Peyer's patch (tissue), 4 donors: Measurements from ENCODE around the gene TXLNG.

Source experiments
- POLR2A ChIP-seq, 2 donors: fragments of 450-650 bp; IDR thresholded peaks; one replicate each; pipeline ENCODE4 v1.5.1; 2017; ENCODE audit warnings: antibody characterized with exemption in 2 of 2, mild to moderate bottlenecking in 2 of 2, moderate library complexity in 2 of 2
- TF ChIP-seq, protein P1 (sequence below), 6 experiments: fragments of 450-650 bp in 4 of 6; fragments of 200-600 bp in 2 of 6; sonication (generic) in 1 of 6; IDR thresholded peaks; one replicate each; pipeline ENCODE4 v1.5.1; 2017 to 2019; ENCODE audit warnings: antibody characterized with exemption in 6 of 6, mild to moderate bottlenecking in 3 of 6, moderate library complexity in 1 of 6

DNA sequence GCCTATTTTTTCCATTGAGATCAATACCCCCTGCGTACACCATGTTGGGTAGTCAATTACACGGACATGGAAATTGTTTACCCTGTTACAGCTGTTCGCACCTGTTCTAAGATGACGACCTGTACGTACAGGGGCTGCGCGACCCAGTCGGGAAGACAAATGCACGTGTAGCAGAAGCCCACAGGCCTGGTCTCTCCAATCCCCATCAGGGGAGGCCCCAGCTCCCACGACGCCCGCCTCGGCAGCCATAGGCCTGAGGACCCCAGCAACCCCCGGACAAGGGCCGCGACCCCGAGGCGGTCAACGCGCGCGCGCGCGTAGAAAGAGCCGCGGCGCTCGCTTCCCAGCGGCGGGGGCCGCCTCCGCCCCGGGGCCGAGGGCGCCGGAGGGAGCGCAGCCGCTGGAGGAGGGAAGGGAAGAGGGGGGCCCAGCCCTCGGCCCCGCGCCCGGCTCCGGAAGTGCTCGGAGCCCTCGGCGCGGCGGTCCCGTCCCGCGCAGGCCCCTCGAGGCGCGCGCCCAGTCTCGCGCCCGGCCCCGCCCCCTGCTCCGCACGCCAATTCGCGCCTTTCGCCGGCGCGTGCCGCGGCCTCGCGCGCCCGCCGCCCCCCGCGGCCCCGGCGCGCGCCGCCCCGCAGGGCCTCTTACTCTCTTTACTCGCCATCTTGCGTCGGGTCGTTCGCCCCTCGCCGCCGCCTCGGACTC lies 83.3 kb downstream of the TXLNG start:
- TF ChIP-seq, protein P1, sequence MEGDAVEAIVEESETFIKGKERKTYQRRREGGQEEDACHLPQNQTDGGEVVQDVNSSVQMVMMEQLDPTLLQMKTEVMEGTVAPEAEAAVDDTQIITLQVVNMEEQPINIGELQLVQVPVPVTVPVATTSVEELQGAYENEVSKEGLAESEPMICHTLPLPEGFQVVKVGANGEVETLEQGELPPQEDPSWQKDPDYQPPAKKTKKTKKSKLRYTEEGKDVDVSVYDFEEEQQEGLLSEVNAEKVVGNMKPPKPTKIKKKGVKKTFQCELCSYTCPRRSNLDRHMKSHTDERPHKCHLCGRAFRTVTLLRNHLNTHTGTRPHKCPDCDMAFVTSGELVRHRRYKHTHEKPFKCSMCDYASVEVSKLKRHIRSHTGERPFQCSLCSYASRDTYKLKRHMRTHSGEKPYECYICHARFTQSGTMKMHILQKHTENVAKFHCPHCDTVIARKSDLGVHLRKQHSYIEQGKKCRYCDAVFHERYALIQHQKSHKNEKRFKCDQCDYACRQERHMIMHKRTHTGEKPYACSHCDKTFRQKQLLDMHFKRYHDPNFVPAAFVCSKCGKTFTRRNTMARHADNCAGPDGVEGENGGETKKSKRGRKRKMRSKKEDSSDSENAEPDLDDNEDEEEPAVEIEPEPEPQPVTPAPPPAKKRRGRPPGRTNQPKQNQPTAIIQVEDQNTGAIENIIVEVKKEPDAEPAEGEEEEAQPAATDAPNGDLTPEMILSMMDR (IDR thresholded peaks at IDR 0.05), result no peak
- no peak for TF ChIP-seq POLR2A (IDR thresholded peaks at IDR 0.05)
